K562 (cell line): ENCODE results near the gene DALRD3. TPM values are rescaled to one million over a fixed set of nuclear protein-coding genes. Genes with fewer than 3 reads are reported as not detected.

Experiments used
- ARID3B ChIP-seq: fragments of 250-450 bp; sonication (Bioruptor Pico); IDR thresholded peaks from 2 replicates; pipeline ENCODE4 v1.4.0; 2020; ENCODE audit warnings: borderline replicate concordance
- ASH1L ChIP-seq: fragments of 450-650 bp; IDR thresholded peaks from 2 replicates; pipeline ENCODE4 v1.6.1; 2018; ENCODE audit warnings: borderline replicate concordance, mild to moderate bottlenecking, low read depth; ENCODE audit not compliant: partially characterized antibody
- BDP1 ChIP-seq: IDR thresholded peaks from 3 replicates; pipeline ENCODE4 v1.6.1; 2011; ENCODE audit not compliant: insufficient read length, insufficient read depth
- CBX3 ChIP-seq, 2 experiments: IDR thresholded peaks; 1 replicate in 1 of 2; 2 replicates in 1 of 2; pipeline ENCODE4 v1.6.1; 2012; ENCODE audit warnings: inconsistent platforms in 2 of 2, low read length in 2 of 2, borderline replicate concordance in 1 of 2, control low read depth in 1 of 2
- E2F3 ChIP-seq: fragments of 250-450 bp; sonication (Bioruptor Pico); IDR thresholded peaks from 2 replicates; pipeline ENCODE4 v1.4.0; 2020; ENCODE audit warnings: mild to moderate bottlenecking
- E2F8 ChIP-seq: fragments of 450-650 bp; IDR thresholded peaks from 2 replicates; pipeline ENCODE4 v1.7.1; 2018; ENCODE audit warnings: mild to moderate bottlenecking, low read depth; ENCODE audit not compliant: partially characterized antibody
- EP400 ChIP-seq: fragments of 450-650 bp; IDR thresholded peaks from 2 replicates; pipeline ENCODE4 v1.6.1; 2017; ENCODE audit warnings: antibody characterized with exemption, mild to moderate bottlenecking, moderate library complexity
- FOXK2 ChIP-seq, 2 experiments: fragments of 450-650 bp; IDR thresholded peaks in 1 of 2; conservative IDR thresholded peaks in 1 of 2; 2 replicates each; pipeline ENCODE4 v1.6.1; 2016; ENCODE audit warnings: low read depth in 2 of 2, mild to moderate bottlenecking in 1 of 2
- FUS ChIP-seq: fragments of 200-400 bp; formaldehyde crosslinking; optimal IDR thresholded peaks from 2 replicates; pipeline ENCODE3; 2017; ENCODE audit warnings: low read depth, low read length
- GTF2B ChIP-seq: IDR thresholded peaks from 2 replicates; pipeline ENCODE4 v1.6.1; 2011; ENCODE audit not compliant: insufficient read length; ENCODE audit errors: extremely low read depth
- KDM5B ChIP-seq: fragments of 200-600 bp; sonication (generic); IDR thresholded peaks from 2 replicates; pipeline ENCODE4 v1.6.1; 2012; ENCODE audit warnings: low read depth, mild to moderate bottlenecking, moderate library complexity, low read length, control low read depth, inconsistent platforms; ENCODE audit not compliant: insufficient replicate concordance
- MCM3 ChIP-seq: fragments of 450-650 bp; IDR thresholded peaks from 2 replicates; pipeline ENCODE4 v1.6.1; 2016
- RFX1 ChIP-seq: fragments of 450-650 bp; IDR thresholded peaks from 2 replicates; pipeline ENCODE4 v1.6.1; 2016; ENCODE audit warnings: mild to moderate bottlenecking, moderate library complexity
- SAFB ChIP-seq: fragments of 200-400 bp; formaldehyde crosslinking; IDR thresholded peaks from 2 replicates; pipeline ENCODE4 v1.6.1; 2017; ENCODE audit warnings: low read depth, low read length, borderline replicate concordance
- USF2 ChIP-seq: sonication (generic); formaldehyde crosslinking; IDR thresholded peaks from 2 replicates; pipeline ENCODE4 v1.5.0; 2020; ENCODE audit warnings: missing genetic modification reagents
- ZNF75A ChIP-seq: fragments of 450-650 bp; formaldehyde crosslinking; IDR thresholded peaks from 2 replicates; pipeline ENCODE4 v1.4.0; 2020; ENCODE audit warnings: mild to moderate bottlenecking
- ZNF79 ChIP-seq: fragments of 250-450 bp; sonication (Bioruptor Pico); IDR thresholded peaks from 2 replicates; pipeline ENCODE4 v1.4.0; 2020; ENCODE audit warnings: low read depth, mild to moderate bottlenecking, moderate library complexity
- polyA plus RNA-seq, 8 experiments: library from polyadenylated mRNA; depleted of rRNA in 4 of 8; stranded (reverse) in 5 of 8; unstranded in 3 of 8; fragments of >200 nt; fragmentation: Nextera tagmentation in 2 of 8; fragmentation: Illumina TruSeq in 1 of 8; extraction: Ambion mirVana in 2 of 8; extraction: Trizol in 1 of 8; gene quantifications; 2 replicates each; pipeline versions ENCODE4 v1.2.1 to v1.2.3, GENCODE V29; 2011 to 2014; ENCODE audit warnings: inconsistent platforms in 1 of 8, missing spikeins in 1 of 8
- total RNA-seq, 7 experiments: library from RNA; depleted of rRNA in 6 of 7; stranded (reverse); fragments of >200 nt in 6 of 7; fragmentation: Illumina TruSeq in 2 of 7; extraction: Trizol in 2 of 7; gene quantifications; 2 replicates each; pipeline versions ENCODE4 v1.2.1 to v1.2.3, GENCODE V29; 2011 to 2021; ENCODE audit warnings: low replicate concordance in 1 of 7
- TF ChIP-seq, protein P1 (sequence below): fragments of 250-450 bp; sonication (Bioruptor Pico); IDR thresholded peaks from 2 replicates; pipeline ENCODE4 v1.4.0; 2020; ENCODE audit warnings: mild to moderate bottlenecking, moderate library complexity
- TF ChIP-seq, protein P2 (sequence below): fragments of 450-650 bp; formaldehyde crosslinking; IDR thresholded peaks from 2 replicates; pipeline ENCODE4 v1.4.0; 2022; ENCODE audit warnings: mild to moderate bottlenecking, moderate library complexity

DALRD3 gene
- total and polyA plus RNA-seq, 9 of the 15 experiments (the other 6 are each of a cell fraction or from before 2014, with no cell fraction given), result 6.6 to 31.3 (median 14.4) TPM

DNA sequence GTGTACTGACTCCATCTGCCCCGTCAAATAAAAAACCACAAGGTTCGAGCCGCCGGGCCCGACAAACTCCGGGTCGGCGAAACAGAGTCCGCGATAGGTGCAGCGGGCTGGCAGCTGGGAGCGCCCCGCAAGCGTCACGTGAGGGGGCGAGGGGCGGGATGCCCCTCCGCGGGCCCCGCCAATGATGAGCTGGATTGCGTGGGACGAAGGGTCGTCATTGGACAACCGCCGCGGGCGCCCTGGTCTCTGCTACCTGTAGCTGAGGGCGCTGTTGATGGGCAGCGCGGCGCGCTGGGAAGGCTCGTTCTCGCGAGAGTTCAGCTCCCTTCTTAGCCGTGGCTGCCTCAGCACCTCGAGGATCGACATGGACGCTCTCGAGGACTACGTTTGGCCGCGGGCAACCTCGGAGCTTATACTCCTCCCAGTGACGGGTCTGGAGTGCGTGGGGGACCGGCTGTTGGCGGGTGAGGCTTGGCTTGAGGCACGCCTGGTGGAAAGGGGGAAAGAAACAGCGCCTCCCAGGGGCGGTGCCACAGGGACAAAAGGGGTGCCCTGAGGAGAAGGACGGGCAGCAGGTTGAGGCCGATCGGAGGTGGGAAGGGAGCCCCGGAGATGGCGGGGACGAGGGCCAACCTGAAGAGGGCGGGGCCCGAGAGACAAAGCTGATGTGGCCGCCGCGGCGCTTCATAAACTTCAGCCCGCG is 11.2 kb downstream of the DALRD3 start, which contains the start of gene WDR6 (continued):
- TF ChIP-seq USF2 (CRISPR knock-in tag), result peak; percentile 98
- TF ChIP-seq ARID3B (CRISPR knock-in tag), result no peak
- TF ChIP-seq CBX3 (IDR thresholded peaks at IDR 0.05; ENCODE audit: borderline replicate concordance in 1 of 2, low read length in 2 of 2), result no peak
- TF ChIP-seq E2F8, result peak; percentile 37
- TF ChIP-seq BDP1, result no peak
- TF ChIP-seq ZNF79 (CRISPR knock-in tag), result no peak
- peak; percentile 84 for TF ChIP-seq KDM5B
- peak; percentile 82 for TF ChIP-seq ASH1L
- no peak for TF ChIP-seq ZNF75A (CRISPR knock-in tag)
- TF ChIP-seq, protein P1, sequence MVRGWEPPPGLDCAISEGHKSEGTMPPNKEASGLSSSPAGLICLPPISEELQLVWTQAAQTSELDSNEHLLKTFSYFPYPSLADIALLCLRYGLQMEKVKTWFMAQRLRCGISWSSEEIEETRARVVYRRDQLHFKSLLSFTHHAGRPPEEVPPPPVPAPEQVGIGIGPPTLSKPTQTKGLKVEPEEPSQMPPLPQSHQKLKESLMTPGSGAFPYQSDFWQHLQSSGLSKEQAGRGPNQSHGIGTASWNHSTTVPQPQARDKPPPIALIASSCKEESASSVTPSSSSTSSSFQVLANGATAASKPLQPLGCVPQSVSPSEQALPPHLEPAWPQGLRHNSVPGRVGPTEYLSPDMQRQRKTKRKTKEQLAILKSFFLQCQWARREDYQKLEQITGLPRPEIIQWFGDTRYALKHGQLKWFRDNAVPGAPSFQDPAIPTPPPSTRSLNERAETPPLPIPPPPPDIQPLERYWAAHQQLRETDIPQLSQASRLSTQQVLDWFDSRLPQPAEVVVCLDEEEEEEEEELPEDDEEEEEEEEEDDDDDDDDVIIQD, result no peak
- no peak for TF ChIP-seq MCM3
- TF ChIP-seq RFX1, result no peak
- TF ChIP-seq E2F3 (CRISPR knock-in tag), result 0 out of 2 replicates have a peak, but pooled peaks have one; percentile 3
- no peak for TF ChIP-seq FUS
- peak; percentile 86; the same call in 1 of the 2 replicates for TF ChIP-seq SAFB
- no peak for TF ChIP-seq GTF2B
- TF ChIP-seq EP400, result peak; percentile 95
- TF ChIP-seq FOXK2 (conservative IDR thresholded peaks at IDR 0.05 in 1 of 2, IDR thresholded peaks at IDR 0.05 in 1 of 2; ENCODE audit: low read depth in 2 of 2), result peak; percentile 37 to 43; a peak in 2 of 4 replicates
- TF ChIP-seq, protein P2, sequence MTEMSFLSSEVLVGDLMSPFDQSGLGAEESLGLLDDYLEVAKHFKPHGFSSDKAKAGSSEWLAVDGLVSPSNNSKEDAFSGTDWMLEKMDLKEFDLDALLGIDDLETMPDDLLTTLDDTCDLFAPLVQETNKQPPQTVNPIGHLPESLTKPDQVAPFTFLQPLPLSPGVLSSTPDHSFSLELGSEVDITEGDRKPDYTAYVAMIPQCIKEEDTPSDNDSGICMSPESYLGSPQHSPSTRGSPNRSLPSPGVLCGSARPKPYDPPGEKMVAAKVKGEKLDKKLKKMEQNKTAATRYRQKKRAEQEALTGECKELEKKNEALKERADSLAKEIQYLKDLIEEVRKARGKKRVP (CRISPR knock-in tag), result no peak
